ENCODE data around the gene KRTAP22-1.

The KRTAP22-1 gene

DNA sequence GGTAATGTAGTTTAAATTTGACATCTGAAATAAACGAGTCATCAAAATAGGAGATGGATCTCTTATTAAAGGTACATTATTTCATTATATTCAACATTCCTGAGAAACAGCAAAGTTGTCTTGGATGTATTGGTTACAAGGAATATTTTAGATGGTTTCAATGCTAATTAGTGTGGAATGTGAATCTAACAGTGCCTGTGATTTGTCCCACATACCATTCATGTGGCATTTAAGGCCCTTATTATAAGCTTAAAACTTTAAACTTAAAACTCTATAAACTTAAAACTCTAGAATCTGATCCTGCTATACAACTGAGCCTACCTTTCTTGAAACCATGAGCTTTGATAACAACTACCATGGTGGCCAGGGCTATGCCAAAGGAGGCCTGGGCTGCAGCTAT lies at the start of gene KRTAP22-1:
Gene KRTAP22-1 (plus strand): TSS at position 301 of the 400 bp plus-strand sequence.
- DNase-seq = no peak

- DNase-seq = no peak
These were observed 48.1 kb upstream of the KRTAP22-1 start for GRCh38 chr21:30552782-30553181.

DNA sequence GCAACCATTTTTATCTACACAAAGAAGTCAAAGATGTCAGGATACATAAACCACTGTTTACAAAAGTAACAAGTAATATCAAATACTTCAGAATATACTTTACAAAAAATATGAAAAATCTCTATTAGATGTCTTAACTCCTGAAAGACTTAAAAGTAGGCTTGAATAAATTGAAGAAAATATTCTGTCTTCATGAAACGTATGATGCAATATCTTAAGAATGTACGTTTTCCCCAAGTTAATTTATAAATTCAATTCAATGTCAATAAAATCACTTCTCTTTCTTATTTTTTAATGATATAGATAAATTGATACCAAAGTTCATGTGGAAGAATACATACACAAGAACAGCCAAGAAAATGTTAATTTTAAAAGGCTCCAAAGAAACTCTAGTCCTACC lies 45.8 kb upstream of the KRTAP22-1 start:
- DNase-seq = no peak

- DNase-seq = no peak
These were observed 39.5 kb upstream of the KRTAP22-1 start, which contains the start of gene KRTAP19-7 for GRCh38 chr21:30561264-30561895. Gene KRTAP19-7 (minus strand): TSS chr21:30561314. CDS start chr21:30561289, 25 bp downstream.

DNA sequence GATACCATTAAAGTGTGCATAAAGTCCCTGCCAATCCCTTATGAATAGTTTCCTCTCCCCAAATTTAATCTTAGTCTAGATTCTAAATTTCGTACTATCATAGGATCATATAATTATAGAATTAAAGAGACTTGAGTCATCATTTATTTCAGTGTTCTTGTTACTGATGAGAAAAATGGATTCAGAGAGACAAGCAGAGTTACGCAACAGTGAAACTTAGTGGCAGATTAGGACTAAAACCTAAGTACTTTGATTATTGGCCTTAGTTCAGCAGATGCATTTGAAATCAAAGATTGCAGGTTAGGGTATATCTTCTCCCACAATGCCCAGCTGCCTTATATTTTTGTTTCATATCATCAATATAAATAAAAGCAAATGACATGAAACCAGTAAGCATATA lies 38.9 kb upstream of the KRTAP22-1 start:
- no peak for DNase-seq

DNA sequence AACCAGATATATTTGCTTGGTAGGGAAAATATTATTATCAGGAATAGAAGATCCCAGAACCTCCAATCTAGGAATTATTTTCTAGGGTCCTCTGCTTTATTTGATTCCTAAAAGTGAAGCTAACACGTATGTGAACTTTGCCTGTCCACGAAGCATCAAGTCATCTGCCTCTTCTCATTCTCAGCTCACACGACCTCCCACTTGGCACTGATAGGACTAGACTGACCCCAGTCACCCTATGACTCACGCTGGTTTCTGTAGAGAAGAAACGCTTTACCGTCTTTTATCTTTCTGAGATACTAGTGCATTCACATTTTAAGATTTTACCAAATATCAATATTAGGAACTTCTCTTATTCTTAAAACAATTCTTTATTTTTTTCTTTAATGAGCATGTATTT lies 37.8 kb upstream of the KRTAP22-1 start:
- DNase-seq = no peak

GRCh38 chr21:30563630-30564029 lies 37.3 kb upstream of the KRTAP22-1 start:
- DNase-seq = no peak

- DNase-seq = no peak
These were observed 33.3 kb upstream of the KRTAP22-1 start for GRCh38 chr21:30567617-30568016.

GRCh38 chr21:30577766-30578165 lies 23.1 kb upstream of the KRTAP22-1 start:
- no peak for DNase-seq

DNA sequence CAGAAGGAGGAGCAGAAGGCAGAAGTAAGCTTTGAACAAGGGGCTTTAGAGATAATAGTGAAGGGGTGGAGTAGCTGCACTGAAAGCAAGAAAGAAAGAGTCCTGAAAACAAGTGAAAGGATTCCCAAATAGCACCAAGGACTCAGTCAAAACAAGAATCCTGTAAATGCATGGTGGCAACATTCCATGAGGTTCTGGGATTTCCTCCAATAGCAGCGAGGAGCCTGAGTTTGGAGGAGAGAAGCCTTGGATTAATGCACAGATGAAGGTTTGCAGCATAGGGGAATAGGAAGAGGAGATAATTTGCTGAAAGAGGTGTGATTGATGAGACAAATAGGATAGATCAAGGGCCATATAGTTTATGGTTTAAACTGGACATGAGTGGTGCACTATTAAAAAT lies 21.5 kb upstream of the KRTAP22-1 start:
- DNase-seq = no peak

GRCh38 chr21:30580132-30580531 lies 20.8 kb upstream of the KRTAP22-1 start:
- DNase-seq = no peak

GRCh38 chr21:30582870-30583269 lies 18.0 kb upstream of the KRTAP22-1 start:
- no peak for DNase-seq

DNA sequence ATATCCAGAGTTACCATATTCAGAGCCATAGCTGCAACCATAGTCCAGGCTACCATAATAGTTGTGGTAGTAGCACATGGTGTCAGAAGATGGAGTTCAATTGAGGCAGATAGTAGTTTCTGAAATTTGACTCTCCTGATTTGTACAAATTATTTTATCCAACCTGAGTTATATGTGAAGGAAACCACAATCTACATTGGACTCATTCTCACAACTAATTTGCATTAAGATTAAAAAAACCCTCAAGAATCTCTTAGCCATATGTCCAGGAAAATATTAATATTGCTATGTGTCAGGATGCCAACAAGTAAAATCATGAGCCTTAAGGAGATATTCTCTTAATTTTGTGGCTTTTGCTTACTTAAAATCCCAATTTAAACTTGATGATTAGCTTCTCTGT lies 10.6 kb upstream of the KRTAP22-1 start, which contains the start of gene KRTAP22-2:
Gene KRTAP22-2 (minus strand): TSS at position 101 of the 400 bp plus-strand sequence.
- no peak for DNase-seq

GRCh38 chr21:30592140-30592539 lies 8.7 kb upstream of the KRTAP22-1 start, which contains the start of gene KRTAP6-3:
Gene KRTAP6-3 (plus strand): TSS chr21:30592440. CDS start chr21:30592446, 6 bp downstream.
- DNase-seq = no peak

GRCh38 chr21:30598802-30599201 lies 2.1 kb upstream of the KRTAP22-1 start, which contains the start of gene KRTAP6-2:
Gene KRTAP6-2 (minus strand): TSS chr21:30598902. CDS start chr21:30598874, 28 bp downstream.
- DNase-seq = no peak

DNA sequence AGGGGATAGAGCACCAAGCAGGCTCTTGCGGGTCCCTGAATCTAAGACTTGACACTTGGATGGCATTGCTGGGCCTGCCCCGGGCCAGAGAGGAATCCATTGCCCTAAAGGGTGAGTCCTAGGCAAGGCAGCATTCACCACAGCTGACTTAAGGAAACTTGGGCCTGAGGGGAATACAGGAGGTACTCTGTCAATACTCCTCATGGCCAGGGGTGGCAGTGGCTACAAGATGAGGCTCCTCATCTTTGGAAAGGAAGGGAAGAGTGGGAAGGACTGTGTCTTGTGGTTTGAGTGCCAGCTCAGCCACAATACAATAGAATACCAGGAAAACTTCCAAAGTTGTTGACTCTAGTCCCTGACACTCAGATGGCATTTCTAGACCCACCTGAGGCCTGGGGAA lies 5.1 kb downstream of the KRTAP22-1 start:
- no peak for DNase-seq

DNA sequence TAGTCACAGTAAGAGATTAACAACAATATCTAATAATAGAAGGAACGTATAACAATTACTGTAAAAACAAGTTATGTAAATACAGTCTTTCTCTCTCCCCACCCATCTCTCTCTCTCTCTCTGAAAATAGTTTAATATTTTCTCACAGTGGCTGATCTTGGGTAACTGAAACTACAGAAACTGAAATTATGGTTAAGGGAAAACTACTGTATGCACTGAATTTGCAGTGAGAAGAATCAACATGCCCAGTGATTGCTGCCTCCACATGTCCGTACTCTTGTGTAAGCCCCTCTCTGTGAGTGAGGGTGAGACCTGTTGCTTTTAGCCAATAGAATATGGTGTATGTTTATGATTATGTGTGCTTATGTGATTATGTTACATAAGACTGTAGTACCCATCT lies 11.2 kb downstream of the KRTAP22-1 start:
- no peak for DNase-seq

DNA sequence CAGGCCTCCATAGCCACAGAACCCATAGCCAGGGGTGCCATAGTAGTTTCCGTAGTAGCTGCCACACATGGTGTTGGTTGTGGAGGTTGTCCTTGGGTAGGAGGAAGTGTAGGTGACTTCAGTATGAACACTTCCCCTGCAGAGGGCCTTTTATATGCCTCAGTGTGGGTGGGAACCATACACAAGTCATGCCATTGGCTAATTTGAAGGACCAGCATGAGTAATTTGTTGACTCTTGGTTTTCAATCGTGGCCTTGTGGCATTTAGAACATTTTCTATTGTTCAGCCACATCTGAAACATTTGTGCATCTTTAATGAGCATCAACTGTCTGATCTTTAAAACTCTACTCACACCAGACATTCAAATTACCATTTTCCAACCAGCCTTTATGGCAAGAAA lies 12.9 kb downstream of the KRTAP22-1 start, which contains the start of gene KRTAP6-1:
Gene KRTAP6-1 (minus strand): TSS at position 95 of the 400 bp plus-strand sequence. CDS start 26 bp downstream, at position 69.
- no peak for DNase-seq

DNA sequence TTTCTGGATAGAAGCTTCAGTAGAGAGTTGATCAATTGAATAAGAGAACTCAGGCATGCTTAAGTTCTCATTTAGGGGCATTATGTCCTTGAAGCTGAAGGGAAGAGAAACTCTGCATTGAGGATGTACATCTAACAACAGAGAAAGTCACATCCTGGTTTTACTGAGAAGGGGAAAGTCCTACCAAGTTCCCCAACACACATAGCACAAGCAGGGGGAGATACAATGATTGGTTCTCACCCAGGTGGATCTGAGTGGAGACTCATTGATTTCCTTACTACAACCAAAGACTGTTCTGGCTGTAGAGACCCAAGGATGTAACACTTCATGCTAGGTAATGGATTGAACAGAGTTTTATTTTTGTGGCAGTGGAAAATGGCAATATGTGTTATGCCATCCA lies 14.3 kb downstream of the KRTAP22-1 start:
- no peak for DNase-seq

- no peak for DNase-seq
These were observed 15.2 kb downstream of the KRTAP22-1 start, which contains the start of gene KRTAP20-1 for GRCh38 chr21:30616125-30616524. Gene KRTAP20-1 (plus strand): TSS chr21:30616425. CDS start chr21:30616455, 30 bp downstream.

DNA sequence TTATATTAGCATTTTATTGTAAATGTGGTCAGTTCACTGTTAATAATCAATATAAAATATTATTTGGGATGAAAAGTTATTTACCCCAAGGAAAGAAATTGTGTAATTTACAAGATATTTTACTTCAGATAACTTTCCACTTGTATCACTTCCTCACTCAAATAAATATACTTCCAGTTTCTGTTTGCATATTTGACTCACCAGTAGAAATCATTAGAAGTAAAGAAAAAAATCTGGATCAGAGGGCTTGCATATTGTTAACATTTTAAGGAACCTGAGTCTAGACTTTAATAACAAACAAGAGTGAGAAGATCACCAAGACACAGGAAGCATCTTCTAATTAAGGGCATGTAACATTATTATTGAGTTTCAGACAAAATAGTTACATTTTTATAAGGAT lies 19.2 kb downstream of the KRTAP22-1 start:
- DNase-seq = no peak

- DNase-seq = no peak
These were observed 19.6 kb downstream of the KRTAP22-1 start, which contains the start of gene KRTAP20-4 for GRCh38 chr21:30620522-30620921. Gene KRTAP20-4 (plus strand): TSS chr21:30620627.

DNA sequence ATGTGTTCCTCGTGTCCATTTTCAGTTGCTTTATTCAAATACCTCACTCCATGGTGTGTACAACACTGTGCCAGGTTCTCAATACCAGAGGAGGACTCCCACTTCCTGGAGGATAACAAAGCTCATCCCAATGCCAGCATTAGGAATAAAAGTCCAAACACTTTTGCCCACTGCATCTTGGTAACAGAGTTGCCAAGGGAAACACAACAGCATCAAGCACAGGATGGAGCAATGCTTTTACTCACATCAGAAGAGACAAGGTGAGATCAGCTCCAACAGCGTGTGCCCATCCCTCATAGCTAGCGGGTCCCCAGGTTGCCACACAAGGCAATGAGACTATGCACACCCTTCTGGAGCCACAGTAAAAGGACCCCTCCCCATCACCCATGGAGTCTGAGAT lies 22.5 kb downstream of the KRTAP22-1 start:
- DNase-seq = no peak

DNA sequence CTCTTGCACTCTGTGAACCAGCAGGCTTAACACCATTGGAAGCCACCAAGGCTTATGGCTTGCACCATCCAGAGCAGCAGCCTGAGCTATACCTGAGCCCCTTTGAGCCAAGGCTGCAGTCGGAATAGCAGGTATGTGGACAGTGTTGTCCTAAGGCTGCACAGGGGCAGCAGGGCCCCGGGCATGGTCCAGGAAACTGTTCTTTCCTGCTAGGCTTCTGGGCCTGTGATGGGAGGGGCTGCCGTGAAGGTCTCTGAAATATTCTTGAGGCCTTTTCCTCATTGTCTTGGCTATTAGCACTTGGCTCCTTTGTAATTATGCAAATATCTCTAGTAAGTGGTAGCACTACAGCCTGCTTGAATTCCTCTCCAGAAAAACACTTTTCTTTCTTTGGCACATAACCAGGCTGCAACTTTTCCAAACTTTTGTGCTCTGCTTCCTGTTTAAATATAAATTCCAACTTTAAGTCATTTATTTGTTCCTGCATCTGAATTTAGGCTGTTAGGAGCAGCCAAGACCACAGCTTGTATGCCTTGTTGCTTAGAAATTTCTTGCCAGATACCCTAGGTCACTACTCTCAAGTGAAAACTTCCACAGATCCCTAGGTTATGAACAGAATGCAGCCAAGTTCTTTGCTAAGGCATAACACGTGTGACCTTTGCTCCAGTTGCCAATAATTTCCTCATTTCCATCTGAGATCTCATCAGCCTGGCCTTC lies 24.7 kb downstream of the KRTAP22-1 start:
- no peak for DNase-seq

Measured in activated CD4-positive, alpha-beta T cell treated with anti-CD3 and anti-CD28 coated beads, Interleukin-2, amount 50 U/mL, for 4 hours (primary cell).